ENCODE data around the gene PEX10.

- TF ChIP-seq CTCF (IDR thresholded peaks at IDR 0.05) (no peak), POLR2A (IDR thresholded peaks at IDR 0.05) (no peak)
These were observed 33.5 kb upstream of the PEX10 start for GRCh38 chr1:2445823-2446215.
